K562 (cell line): ENCODE measurements around the gene SOX15. TPM values are rescaled to one million over a fixed set of nuclear protein-coding genes. Genes with fewer than 3 reads are reported as not detected.

Experiments used
- CTCFL ChIP-seq: IDR thresholded peaks from 2 replicates; pipeline ENCODE4 v1.6.1; 2011; ENCODE audit warnings: borderline replicate concordance, low read depth, mild to moderate bottlenecking, moderate library complexity, low read length; ENCODE audit not compliant: insufficient read depth, poor library complexity, severe bottlenecking
- DPF2 ChIP-seq: fragments of 450-650 bp; IDR thresholded peaks from 2 replicates; pipeline ENCODE4 v1.6.1; 2016
- NEUROD1 ChIP-seq: fragments of 150-350 bp; IDR thresholded peaks from 2 replicates; pipeline ENCODE4 v1.6.1; 2014; ENCODE audit warnings: borderline replicate concordance, low read length, low read depth; ENCODE audit not compliant: partially characterized antibody
- PHF21A ChIP-seq: fragments of 450-650 bp; IDR thresholded peaks from 2 replicates; pipeline ENCODE4 v1.6.1; 2017; ENCODE audit warnings: low read depth, borderline replicate concordance
- RAD21 ChIP-seq, 2 experiments: fragments of 250-450 bp in 1 of 2; fragments of 450-650 bp in 1 of 2; sonication (Bioruptor Pico) in 1 of 2; formaldehyde crosslinking in 1 of 2; IDR thresholded peaks in 1 of 2; conservative IDR thresholded peaks in 1 of 2; 2 replicates each; pipeline versions ENCODE4 v1.4.0 to v1.8.0; 2020 to 2022; ENCODE audit warnings: mild to moderate bottlenecking in 2 of 2, moderate library complexity in 1 of 2
- VEZF1 ChIP-seq: fragments of 200-800 bp; sonication (Bioruptor generic); IDR thresholded peaks from 2 replicates; pipeline ENCODE4 v1.6.1; 2017; ENCODE audit warnings: missing genetic modification characterization, missing compliant biosample characterization
- ZBTB40 ChIP-seq, 2 experiments: fragments of 450-650 bp in 1 of 2; sonication (generic) in 1 of 2; formaldehyde crosslinking in 1 of 2; IDR thresholded peaks; 2 replicates each; pipeline versions ENCODE4 v1.7.1 to v1.9.0; 2016 to 2022; ENCODE audit warnings: inconsistent platforms in 1 of 2, mild to moderate bottlenecking in 1 of 2, missing genetic modification reagents in 1 of 2
- ZFX ChIP-seq: sonication (generic); formaldehyde crosslinking; IDR thresholded peaks from 2 replicates; pipeline ENCODE4 v1.8.0; 2022; ENCODE audit warnings: mild to moderate bottlenecking, missing genetic modification reagents, moderate library complexity
- ZNF232 ChIP-seq: sonication (generic); formaldehyde crosslinking; IDR thresholded peaks from 2 replicates; pipeline ENCODE4 v1.8.0; 2022; ENCODE audit warnings: mild to moderate bottlenecking, missing genetic modification reagents
- ZNF398 ChIP-seq: fragments of 250-450 bp; sonication (Bioruptor Pico); IDR thresholded peaks from 2 replicates; pipeline ENCODE4 v1.8.0; 2021; ENCODE audit warnings: moderate library complexity, mild to moderate bottlenecking, inconsistent platforms
- ZNF766 ChIP-seq: fragments of 200-800 bp; sonication (Bioruptor generic); conservative IDR thresholded peaks from 2 replicates; pipeline ENCODE4 v1.6.1; 2016; ENCODE audit warnings: missing genetic modification characterization, missing compliant biosample characterization
- polyA plus RNA-seq, 8 experiments: library from polyadenylated mRNA; depleted of rRNA in 4 of 8; stranded (reverse) in 5 of 8; unstranded in 3 of 8; fragments of >200 nt; fragmentation: Nextera tagmentation in 2 of 8; fragmentation: Illumina TruSeq in 1 of 8; extraction: Ambion mirVana in 2 of 8; extraction: Trizol in 1 of 8; gene quantifications; 2 replicates each; pipeline versions ENCODE4 v1.2.1 to v1.2.3, GENCODE V29; 2011 to 2014; ENCODE audit warnings: inconsistent platforms in 1 of 8, missing spikeins in 1 of 8
- total RNA-seq, 7 experiments: library from RNA; depleted of rRNA in 6 of 7; stranded (reverse); fragments of >200 nt in 6 of 7; fragmentation: Illumina TruSeq in 2 of 7; extraction: Trizol in 2 of 7; gene quantifications; 2 replicates each; pipeline versions ENCODE4 v1.2.1 to v1.2.3, GENCODE V29; 2011 to 2021; ENCODE audit warnings: low replicate concordance in 1 of 7

Gene SOX15
- total and polyA plus RNA-seq, 9 of the 15 experiments (the other 6 are each of a cell fraction or from before 2014, with no cell fraction given) = 0.07 to 0.33 (median 0.19) TPM; not detected in 5

- TF ChIP-seq ZBTB40 (IDR thresholded peaks at IDR 0.05) (no peak), ZBTB40 (CRISPR knock-in tag; IDR thresholded peaks at IDR 0.05) (no peak), PHF21A (no peak), CTCFL (no peak), ZNF398 (no peak), ZFX (no peak), ZNF766 (CRISPR knock-in tag) (no peak), DPF2 (0 out of 2 replicates have a peak, but pooled peaks have one; percentile 46), ZNF232 (no peak), NEUROD1 (no peak), RAD21 (CRISPR knock-in tag; conservative IDR thresholded peaks at IDR 0.05 in 1 of 2, IDR thresholded peaks at IDR 0.05 in 1 of 2) (no peak), VEZF1 (CRISPR knock-in tag) (no peak)
Measured at GRCh38 chr17:7611635-7612293, 21.9 kb upstream of the SOX15 start (continued).
